Measurements from ENCODE around the gene PICALM. TPM values are rescaled to one million over a fixed set of nuclear protein-coding genes. Genes with fewer than 3 reads are reported as not detected.

PICALM gene
- total RNA-seq, 1 donor from 2014 or later, result 129 TPM

- intact Hi-C loops (cut with micrococcal nuclease), result no loop called here
These were observed 15.9 kb downstream of the PICALM start for GRCh38 chr11:86052693-86053641.

GRCh38 chr11:86050196-86050709 is 18.6 kb downstream of the PICALM start:
- intact Hi-C loops (cut with micrococcal nuclease), result no loop called here

- intact Hi-C loops (cut with micrococcal nuclease), result no loop called here
These were observed 21.5 kb downstream of the PICALM start for GRCh38 chr11:86047275-86047991.

- intact Hi-C loops (cut with micrococcal nuclease), result no loop called here
These were observed 22.8 kb downstream of the PICALM start for GRCh38 chr11:86046116-86046515.

- intact Hi-C loops (cut with micrococcal nuclease), result loop anchor here (2.0 to 5.0 kb wide), 2 partner anchors 249 to 447 kb away; no protein-coding TSS in a partner anchor
These were observed 24.9 kb downstream of the PICALM start for GRCh38 chr11:86043765-86044503.

GRCh38 chr11:86041975-86042378 is 26.9 kb downstream of the PICALM start:
- intact Hi-C loops (cut with micrococcal nuclease), result loop anchor here (1.0 to 5.0 kb wide), 7 partner anchors 27 to 445 kb away; partner anchors contain the start of gene PICALM

- intact Hi-C loops (cut with micrococcal nuclease), result loop anchor here (5.0 kb wide), 1 partner anchor 444 kb away; no protein-coding TSS in a partner anchor
These were observed 27.7 kb downstream of the PICALM start for GRCh38 chr11:86040919-86041850.

- intact Hi-C loops (cut with micrococcal nuclease), result no loop called here
These were observed 29.8 kb downstream of the PICALM start for GRCh38 chr11:86039094-86039493.

- intact Hi-C loops (cut with micrococcal nuclease), result no loop called here
These were observed 31.1 kb downstream of the PICALM start for GRCh38 chr11:86037743-86038142.

- intact Hi-C loops (cut with micrococcal nuclease), result no loop called here
These were observed 33.0 kb downstream of the PICALM start for GRCh38 chr11:86035920-86036319.

- intact Hi-C loops (cut with micrococcal nuclease), result no loop called here
These were observed 33.7 kb downstream of the PICALM start for GRCh38 chr11:86035164-86035563.

- intact Hi-C loops (cut with micrococcal nuclease), result no loop called here
These were observed 34.2 kb downstream of the PICALM start for GRCh38 chr11:86034710-86035109.

- intact Hi-C loops (cut with micrococcal nuclease), result no loop called here
These were observed 47.5 kb downstream of the PICALM start for GRCh38 chr11:86021377-86021776.

GRCh38 chr11:86018249-86018648 is 50.6 kb downstream of the PICALM start:
- intact Hi-C loops (cut with micrococcal nuclease), result no loop called here

- intact Hi-C loops (cut with micrococcal nuclease), result no loop called here
These were observed 52.4 kb downstream of the PICALM start for GRCh38 chr11:86016451-86016850.

GRCh38 chr11:86015699-86016098 is 53.2 kb downstream of the PICALM start:
- intact Hi-C loops (cut with micrococcal nuclease), result no loop called here

- intact Hi-C loops (cut with micrococcal nuclease), result no loop called here
These were observed 54.7 kb downstream of the PICALM start for GRCh38 chr11:86014221-86014620.

- intact Hi-C loops (cut with micrococcal nuclease), result no loop called here
These were observed 55.2 kb downstream of the PICALM start for GRCh38 chr11:86013713-86014112.

- intact Hi-C loops (cut with micrococcal nuclease), result no loop called here
These were observed 57.7 kb downstream of the PICALM start for GRCh38 chr11:86011175-86011574.

GRCh38 chr11:86003654-86004053 is 65.2 kb downstream of the PICALM start:
- intact Hi-C loops (cut with micrococcal nuclease), result no loop called here

All from T-helper 2 cell treated with Interferon-gamma antibody and Interleukin-4, amounts not matched to agents 100 ng/mL and 5 ng/mL, for 36 hours (primary cell).